ENCODE measurements around the gene C1GALT1C1L.
"Not testable (repeated sequence)": the region's sequence is repeated elsewhere in the genome, so short reads cannot be mapped to it uniquely, and the experiment has no call there.

C1GALT1C1L gene

DNA sequence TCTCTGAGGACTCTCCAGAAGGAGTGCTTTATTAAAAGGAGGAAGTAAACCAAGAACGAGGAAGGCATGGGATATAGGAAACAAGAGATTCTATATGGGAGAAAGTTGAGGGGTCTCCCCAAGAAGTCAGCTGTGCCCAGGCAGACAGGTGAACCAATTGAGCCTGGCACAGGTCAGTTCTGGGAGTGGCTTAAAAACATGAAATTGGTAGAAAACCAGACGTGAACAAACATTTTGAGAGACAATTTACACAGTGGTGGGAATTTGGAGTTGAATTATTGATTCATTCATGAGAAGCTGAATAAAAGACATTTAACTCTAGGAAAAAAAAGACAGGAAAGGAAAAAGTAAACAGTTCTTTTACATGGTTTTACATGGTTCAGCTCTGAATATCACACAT is 22.7 kb downstream of the C1GALT1C1L start:
- DNase-seq (ENCODE audit: low read depth in 2 of 2): no peak

DNA sequence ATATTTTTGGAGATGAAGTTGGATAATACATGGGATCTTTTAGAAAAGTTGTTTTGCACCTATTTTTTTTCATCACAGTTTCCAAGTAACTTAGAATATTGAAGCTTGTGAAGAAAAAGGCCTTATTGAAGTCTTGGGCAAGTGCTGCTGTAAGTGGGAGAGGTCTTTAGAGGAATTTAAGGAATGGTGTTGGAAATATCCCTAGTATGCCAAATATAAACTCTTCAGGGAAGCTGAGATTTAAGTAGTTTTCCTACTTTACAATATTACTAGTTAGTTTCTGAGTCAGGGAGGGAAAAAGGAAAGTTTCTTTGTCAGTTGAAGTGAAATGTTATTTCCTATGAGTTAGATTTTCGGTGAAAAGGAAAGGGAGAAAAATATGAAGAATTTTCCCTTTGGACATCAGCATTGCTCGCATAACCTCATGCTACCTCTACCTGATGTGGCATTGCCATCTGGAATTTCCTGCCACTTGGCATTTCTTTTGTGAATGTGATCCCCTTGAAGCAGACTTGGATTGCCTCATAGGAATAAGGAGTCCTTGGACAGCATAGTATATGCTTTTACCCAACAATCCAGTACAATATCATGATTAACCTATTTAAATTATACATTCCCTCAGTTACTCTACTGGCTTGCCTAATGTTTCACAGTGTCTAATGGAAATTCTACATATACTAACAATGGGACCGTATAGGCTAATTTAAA is 27.1 kb downstream of the C1GALT1C1L start:
- DNase-seq (ENCODE audit: low read depth in 2 of 2): peak in 1 of 2 experiments; percentile 17

DNA sequence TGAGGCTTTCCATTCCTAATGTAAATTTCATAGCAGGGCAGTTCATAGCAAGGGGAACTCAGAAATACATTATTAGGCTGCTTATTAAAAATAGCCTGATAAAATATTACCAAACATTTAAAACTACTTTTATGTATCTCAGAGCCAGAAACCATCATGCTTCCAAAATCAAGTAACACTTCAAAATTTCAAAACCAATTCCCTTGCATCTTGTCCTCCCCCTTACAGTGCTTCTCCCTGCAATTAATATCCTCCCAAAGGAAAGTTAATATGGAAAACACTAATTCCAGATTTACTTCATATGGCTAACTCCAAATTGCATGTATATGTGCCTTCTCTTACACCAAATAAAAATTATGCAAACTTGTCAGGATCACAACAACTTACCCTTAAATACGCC is 32.5 kb downstream of the C1GALT1C1L start:
- no peak for DNase-seq (ENCODE audit: low read depth in 2 of 2)

DNA sequence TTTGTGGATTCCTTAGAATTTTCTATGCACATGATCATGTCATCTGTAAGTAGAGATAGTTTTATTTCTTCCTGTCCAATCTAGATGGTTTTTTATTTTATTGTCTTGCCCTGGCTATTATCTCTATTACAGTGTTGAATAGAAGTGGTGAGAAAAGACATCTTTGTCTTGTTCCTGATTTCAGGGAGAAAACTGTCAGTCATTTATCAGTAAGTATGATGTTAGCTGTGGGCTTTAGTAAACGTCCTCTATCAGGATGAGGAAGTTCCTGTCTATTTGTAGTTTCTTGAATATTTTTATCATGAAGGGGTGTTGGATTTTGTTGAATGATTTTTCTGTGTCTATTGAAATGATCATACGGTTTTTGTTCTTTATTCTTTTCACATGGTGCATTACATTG is 33.9 kb downstream of the C1GALT1C1L start:
- no peak for DNase-seq (ENCODE audit: low read depth in 2 of 2)

DNA sequence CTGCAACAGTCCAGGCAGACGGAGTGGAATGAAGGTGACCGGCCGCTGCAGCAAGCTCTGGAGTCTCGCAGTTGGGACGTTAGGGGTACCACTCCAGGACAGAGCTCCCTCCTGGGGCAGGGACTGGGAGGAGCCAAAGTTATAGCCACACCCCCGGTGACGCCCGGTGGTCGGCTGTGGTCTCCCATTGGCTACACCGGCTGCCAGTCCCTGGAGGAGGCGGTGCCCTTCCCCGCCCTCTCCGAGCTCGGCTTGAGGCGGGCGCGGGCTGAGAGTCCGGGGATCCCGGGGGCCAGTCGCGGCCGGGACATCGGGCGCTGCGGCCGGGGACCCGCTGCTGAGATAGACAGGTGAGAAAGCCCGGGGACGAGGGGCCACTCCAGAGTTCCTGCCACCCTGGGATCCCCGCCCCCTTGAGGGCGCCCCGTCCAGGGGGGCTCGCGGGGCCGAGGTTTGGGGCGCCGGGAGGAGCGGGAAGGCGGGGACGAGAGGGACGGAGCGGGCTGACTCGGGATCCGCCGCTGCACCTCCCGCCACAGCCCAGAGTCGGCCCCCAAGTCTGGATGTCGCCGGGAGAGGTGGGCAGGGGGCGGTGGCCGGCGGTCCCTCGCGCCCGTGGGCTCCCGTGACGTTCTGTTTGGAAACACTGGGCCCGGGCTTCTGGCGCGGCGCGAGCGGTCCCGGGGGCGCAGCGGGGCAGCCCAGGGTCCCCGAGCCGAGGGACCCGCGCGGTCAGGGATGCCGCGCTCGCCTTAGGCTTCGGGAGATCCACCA is 39.0 kb downstream of the C1GALT1C1L start, which contains the start of gene PLEKHH2:
PLEKHH2 (plus strand) TSS at position 231 of the 774 bp plus-strand sequence. CDS start 7,414 bp downstream, outside the sequence.
- DNase-seq (ENCODE audit: low read depth in 2 of 2): peak; percentile 68 to 70

DNA sequence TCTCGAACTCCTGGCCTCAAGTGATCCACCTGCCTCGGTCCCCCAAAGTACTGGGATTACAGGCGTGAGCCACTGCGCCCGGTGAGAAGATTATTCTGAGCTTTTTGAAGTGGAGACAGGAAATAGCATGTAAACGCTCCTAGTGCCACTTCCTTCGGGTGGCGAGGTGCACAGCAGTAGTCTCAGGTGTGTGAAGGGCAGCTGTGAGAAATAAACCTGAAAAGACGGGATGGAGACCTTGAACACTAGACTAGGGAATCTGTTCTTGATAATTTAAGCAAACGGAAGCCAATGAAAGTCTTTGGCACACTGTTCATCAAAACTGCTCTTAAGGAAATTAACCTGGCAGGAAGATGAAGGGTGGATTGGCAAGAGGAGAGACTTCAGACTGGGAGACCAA is 39.6 kb downstream of the C1GALT1C1L start:
- no peak for DNase-seq (ENCODE audit: low read depth in 2 of 2)

DNA sequence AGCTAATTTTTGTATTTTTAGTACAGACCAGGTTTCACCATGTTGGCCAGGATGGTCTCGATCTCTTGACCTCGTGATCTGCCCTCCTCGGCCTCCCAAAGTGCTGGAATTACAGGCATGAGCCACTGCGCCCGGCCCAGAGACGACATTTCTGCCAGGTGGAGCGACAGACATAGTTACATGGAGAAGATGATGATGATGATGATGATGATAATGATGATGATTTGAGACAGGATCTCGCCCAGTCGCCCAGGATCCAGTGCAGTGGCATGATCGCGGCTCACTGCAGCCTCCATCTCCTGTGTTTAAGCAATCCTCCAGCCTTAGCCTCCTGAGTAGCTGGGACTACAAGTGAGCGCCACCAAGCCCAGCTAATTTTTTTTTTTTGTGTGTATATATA is 40.1 kb downstream of the C1GALT1C1L start:
- not testable (repeated sequence) for DNase-seq (ENCODE audit: low read depth in 2 of 2)

DNA sequence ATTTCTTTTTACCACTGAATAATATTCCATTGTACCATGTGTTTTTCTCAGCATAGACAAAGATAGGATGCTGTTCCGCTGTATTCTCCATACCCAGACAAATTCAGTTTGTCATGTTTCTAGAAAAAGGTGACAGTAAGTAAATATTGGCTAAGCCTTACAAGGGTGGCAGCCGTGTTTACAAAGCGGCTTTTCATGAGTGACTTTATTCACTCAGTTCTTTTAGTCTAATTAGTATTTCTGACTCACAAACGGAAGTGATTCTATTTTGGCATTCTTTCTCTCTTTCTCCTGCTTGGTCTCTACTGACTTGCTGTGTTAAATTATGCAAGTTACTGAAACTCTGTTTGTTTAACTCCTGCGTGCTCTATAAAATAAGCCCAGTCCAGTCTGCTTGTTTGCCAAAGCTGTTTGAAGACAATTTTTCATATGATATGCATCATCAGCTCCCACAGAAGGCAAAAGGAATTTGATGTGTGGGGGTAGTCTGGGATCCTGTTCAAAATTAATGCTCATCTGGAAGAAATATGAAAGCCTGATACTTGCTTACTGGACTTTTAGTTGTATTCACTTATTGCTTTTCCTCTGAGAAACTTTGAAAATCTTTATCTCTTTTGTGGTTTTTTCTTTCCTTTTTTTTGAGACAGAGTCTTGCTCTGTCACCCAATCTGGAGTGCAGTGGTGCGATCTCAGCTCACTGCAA is 41.5 kb downstream of the C1GALT1C1L start:
- peak; percentile 88 for DNase-seq (ENCODE audit: low read depth in 2 of 2)

DNA sequence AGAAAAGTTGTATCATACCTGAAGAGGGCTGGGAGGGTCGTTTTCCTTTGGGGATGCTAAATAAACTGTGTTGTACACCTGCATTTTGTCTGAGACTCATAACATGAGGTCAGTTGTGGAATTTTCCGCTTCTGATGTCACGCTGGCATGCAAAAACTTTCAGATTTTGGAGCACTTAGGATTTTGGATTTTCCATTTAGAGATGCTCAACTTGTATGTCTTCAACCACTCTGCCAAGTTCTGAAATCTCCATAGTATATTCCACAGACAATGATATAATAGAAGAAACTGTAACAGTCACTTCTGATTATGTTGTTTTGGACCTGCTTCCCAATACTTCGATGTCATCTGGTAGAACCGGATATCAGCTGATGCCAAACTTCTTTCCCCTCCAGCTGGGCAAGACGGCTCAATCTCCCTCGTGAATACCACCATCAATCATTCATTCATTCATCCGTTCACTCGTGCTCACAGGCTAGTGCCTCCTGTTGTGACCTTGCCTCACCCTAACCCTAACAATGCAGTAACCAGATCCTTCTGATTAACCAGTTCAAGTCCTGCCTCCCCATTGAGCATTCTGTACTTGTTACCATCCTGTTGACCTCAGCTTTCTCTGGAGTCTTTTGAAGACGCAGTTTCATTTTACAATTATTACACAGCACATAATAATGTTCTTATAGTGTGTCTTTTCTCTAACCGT is 44.5 kb downstream of the C1GALT1C1L start:
- DNase-seq (ENCODE audit: low read depth in 2 of 2): no peak
